NOMO-1 treated with DMSO at 0.1 percent for 48 hours (cell line): ENCODE measurements around the gene DLGAP1.
A peak's percentile ranks its signal among the peaks of the same experiment; 100 is the strongest.

Experiments used
- DNase-seq: peaks from one replicate; lab custom pipeline; 2025; ENCODE audit not compliant: unreplicated experiment; lab: John Stamatoyannopoulos, UW

Gene DLGAP1

DNA sequence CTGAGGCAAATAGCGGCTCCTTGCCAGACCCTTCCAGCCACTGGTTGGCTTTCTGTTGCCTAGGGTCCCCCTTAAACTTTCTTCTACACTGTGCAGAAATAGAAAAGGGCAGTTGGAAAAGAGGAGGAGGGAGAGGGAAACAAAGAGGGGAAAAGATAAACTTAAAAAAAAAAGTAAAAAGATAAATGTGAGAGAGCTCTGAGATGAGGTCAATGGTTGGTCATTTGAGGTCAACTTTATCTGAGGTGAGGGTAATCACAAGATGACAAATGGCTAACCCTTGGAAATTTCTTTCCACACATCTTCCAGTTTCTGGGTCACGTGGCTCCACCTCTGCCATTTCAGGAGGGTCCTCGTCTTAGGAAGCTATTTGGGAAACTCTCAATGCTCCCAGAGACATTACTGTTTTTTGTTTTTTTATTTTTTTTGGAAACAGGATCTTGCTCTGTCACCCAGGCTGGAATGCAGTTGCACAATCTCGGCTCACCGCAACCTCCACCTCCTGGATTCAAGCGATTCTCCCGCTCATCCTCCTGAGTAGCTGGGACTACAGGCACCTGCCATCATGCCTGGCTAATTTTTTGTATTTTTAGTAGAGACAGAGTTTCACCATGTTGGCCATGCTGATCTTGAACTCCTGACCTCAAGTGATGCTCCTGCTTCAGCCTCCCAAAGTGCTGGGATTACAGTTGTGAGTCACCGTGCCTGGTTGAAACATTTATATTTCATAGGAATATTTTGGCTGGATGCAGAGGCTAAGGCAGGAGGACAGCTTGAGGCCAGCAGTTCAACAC, 805.3 kb downstream of the DLGAP1 start:
- no peak for DNase-seq

- no peak for DNase-seq
Measured at GRCh38 chr18:3649135-3649632, 805.9 kb downstream of the DLGAP1 start.

DNA sequence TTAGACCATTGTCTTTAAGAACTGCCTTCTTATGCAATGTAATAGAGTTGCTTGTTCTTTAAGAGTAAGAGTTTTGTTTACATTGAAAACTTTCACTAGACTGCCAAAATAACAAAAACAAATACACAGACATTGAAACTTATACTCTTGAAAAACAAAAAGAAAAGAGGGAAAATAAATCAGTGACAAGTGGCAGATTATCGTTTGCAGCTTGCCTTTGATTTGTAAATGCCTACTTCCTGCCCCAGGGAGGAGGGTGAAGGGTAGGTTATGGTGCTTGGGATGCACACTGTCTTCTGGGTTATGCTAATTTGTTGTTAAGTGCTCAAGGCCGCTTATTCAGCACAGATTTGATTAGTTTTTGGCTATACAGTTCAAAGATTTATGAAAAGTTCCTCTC, 806.5 kb downstream of the DLGAP1 start:
- no peak for DNase-seq

DNA sequence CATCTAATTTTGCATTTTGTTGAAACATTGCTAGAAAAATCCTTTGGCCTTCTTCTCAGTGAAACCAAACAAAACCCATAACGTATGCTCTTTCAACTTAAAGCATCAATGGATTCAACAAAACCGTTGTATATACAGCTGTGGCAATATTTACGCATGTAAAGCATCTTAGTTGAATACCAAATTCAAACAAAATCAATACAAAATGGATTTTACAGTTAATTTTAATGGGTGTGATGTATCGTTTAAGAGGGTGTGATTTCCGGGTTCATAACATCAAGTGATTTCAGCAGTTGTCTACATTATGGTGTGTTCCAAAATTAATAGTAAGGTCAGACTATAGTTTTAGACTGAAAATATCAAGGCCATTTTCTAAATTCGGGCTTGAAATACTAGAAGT, 806.9 kb downstream of the DLGAP1 start:
- no peak for DNase-seq

DNA sequence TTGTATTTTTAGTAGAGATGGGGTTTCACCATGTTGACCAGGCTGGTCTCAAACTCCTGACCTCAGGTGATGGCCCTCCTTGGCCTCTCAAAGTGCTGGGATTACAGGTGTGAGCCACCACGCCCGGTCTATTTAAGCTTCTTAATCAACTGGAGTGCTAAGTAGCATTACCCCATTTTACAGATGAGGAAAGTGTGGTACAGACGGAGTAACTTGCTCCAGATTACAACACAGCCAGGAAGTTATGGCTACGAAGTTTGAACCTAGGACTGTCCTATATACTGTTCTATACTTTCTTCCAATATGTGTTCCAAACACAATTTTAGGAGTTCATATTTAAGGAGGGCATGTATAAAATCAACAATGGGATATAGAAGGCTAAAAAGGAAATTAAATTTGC, 807.5 kb downstream of the DLGAP1 start:
- no peak for DNase-seq

DNA sequence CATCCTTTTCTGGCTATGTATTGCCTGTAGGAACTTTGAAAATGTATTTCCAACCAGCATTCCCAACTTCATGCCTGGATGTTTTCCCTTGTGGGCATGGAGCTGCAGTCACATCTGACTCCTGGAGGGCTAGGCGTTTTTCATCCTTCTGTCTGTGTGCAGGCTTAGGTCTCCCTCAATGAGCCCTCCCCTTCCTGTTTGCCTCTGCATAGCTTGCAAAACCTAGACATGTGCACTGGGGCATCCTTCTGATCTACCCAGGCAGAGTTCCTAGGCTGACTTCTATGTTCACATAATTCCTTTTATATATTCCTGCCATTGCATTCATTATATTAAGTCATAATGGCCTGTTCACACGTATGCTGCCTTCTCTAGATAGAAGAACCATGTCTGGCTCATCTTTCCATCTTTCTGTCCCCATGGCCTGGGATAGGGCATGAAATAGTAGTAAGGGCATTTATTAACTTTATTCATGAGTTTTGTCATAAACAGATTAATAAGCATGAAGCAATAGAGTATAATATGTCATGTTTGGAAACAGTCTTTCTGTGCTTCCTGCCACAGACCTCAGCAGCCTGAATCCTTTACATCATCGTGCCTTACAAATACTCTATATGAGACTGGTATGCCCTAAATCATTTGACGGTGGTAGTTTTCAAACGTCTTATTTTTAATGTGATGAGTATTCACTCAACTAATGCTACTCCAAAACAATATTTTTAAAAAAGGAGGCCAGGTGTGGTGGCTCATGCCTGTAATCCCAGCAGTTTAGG, 809.5 kb downstream of the DLGAP1 start:
- no peak for DNase-seq

- no peak for DNase-seq
Measured at GRCh38 chr18:3634250-3634939, 820.7 kb downstream of the DLGAP1 start.

- no peak for DNase-seq
Measured at GRCh38 chr18:3631887-3632286, 823.2 kb downstream of the DLGAP1 start.

DNA sequence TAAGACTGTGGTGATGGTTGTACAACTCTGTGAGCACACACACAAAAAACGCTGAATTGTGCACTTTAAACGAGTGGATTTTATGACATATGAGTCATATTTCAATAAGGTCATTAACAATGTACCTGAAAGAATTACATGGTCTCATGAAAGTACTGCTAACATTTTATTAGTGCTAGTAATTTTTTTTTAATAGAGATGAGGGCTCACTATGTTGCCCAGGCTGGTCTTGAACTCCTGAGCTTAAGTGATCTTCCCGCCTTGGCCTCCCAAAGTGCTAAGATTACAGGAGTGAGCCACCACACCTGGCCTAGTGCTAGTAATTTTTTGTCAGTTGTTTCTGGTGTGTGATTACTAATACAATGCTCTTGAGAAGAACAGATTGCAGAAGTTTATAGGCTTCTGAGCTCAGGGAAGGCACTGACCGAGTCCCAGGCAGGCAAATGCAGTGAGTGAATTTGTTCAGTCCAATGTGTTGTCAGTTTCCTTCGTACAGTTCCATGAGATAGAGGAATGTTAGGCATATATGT, 828.1 kb downstream of the DLGAP1 start:
- no peak for DNase-seq

DNA sequence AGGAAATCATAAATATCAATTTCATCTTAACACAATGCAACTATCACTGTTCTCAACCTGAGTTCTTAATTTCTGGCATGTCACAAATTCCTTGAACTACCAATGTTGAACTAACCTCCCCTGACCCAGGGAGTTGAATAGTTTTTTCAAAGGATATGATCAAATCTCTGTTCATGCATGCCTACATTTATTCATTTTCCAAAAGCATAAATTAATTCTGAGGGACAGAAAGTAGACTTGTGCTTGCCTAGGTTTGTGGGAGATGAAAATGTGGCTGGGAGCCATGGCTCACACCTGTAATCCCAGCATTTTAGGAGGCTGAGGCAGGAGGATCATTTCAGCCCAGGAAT, 829.4 kb downstream of the DLGAP1 start:
- DNase-seq: no peak

DNA sequence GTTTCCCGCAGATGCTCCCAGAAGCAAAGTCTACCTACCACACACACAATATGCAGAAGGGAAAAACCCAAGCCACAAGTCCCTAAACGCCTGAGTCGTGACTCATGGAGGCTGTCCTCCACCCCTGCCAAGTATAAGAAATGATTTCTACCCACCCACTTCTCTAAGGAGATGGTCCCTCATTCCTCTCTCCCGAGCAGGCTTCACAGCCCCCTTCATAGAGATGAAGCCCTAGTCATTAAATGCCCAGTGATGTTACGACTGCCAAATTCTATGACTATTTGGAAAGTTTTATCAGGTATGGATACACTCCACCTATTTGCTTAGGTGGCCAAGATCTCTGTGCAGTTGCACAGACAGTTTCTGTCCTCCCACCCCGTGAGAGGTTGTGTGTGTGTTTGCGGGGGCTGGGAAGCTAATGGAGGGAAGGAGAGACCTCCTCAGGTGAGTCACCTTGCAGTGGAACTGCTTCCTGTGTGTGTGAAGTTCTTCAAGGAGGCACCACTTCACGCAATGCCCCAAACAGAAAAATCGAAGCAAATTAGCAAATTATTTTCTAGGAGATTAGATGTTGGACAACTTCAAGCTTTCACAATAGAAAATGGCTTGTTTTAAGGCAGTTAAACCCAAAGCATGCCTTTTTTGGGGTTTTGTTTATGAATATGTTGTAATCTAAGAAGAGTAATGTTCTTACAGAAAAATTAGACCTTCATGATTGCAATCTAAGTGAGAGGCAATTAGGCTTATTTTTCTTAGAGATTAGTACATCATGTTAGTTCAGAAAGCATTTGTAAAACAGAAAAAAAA, 830.0 kb downstream of the DLGAP1 start:
- DNase-seq: peak; percentile 44

GRCh38 chr18:3624546-3624934, 830.6 kb downstream of the DLGAP1 start:
- no peak for DNase-seq

GRCh38 chr18:3623769-3624545, 831.1 kb downstream of the DLGAP1 start:
- no peak for DNase-seq

DNA sequence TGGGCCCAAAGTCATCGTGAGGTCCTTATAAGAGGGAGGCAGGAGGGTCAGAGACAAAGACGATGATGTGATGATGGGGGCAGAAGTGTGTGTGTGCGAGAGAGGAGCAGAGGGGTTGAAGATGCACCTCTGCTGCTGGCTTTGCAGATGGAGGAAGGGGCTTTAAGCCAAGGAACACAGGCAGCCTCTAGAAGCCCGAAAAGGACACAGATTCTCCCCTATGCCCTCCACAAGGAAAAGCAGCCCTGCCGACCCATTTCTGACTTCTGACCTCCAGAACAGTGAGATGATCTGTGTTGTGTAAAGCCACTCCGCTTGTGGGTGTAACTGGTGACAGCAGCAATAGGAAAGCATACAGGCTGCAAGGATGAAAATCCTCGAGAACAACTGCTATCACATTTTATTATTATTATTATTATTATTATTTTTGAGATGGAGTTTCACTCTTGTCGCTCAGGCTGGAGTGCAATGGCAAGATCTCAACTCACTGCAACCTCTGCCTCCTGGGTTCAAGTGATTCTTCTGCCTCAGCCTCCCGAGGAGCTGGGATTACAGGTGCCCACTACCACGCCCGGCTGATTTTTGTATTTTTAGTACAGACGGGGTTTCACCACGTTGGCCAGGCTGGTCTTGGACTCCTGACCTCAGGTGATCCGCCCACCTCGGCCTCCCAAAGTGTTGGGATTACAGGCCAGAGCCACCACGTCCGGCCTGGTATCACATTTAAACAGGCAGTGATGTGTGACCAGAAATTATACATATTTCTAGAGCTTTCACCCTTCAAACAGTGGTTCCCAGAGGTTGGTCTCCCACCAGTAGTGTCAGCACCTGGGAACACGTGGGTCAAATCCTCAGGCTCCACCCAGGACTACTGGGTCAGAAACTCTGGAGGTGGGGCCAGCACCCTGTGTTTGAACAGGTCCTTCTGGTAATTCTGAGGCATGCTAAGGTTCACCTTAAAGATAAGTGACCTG, 834.7 kb downstream of the DLGAP1 start:
- DNase-seq: no peak

- DNase-seq: no peak
Measured at GRCh38 chr18:3619746-3620145, 835.4 kb downstream of the DLGAP1 start.

- no peak for DNase-seq
Measured at GRCh38 chr18:3619222-3619621, 835.9 kb downstream of the DLGAP1 start.

- DNase-seq: no peak
Measured at GRCh38 chr18:3616744-3617143, 838.4 kb downstream of the DLGAP1 start.

GRCh38 chr18:3616142-3616541, 839.0 kb downstream of the DLGAP1 start:
- DNase-seq: no peak
